Upper lobe of left lung (tissue), 4 donors: ENCODE data around the gene PTRH1.

Experiments used
- CTCF ChIP-seq, 6 experiments: fragments of 450-650 bp in 4 of 6; fragments of 200-600 bp in 2 of 6; sonication (generic) in 2 of 6; IDR thresholded peaks; one replicate each; pipeline ENCODE4 v1.5.1; 2016 to 2019; ENCODE audit warnings: antibody characterized with exemption in 6 of 6
- EP300 ChIP-seq, 4 donors: sonication (generic); formaldehyde crosslinking; IDR thresholded peaks; one replicate each; pipeline ENCODE4 v1.5.1; 2017; ENCODE audit warnings: antibody characterized with exemption in 4 of 4, control low read depth in 2 of 4
- POLR2A ChIP-seq, 4 donors: fragments of 450-650 bp; IDR thresholded peaks; one replicate each; pipeline ENCODE4 v1.5.1; 2016 to 2017; ENCODE audit warnings: antibody characterized with exemption in 4 of 4, mild to moderate bottlenecking in 2 of 4
- POLR2AphosphoS5 ChIP-seq, 2 donors: sonication (generic); formaldehyde crosslinking; IDR thresholded peaks; one replicate each; pipeline ENCODE4 v1.5.1; 2017; ENCODE audit warnings: antibody characterized with exemption in 2 of 2

GRCh38 chr9:127761491-127761956 is 46.1 kb upstream of the PTRH1 start:
- TF ChIP-seq POLR2A (IDR thresholded peaks at IDR 0.05) (no peak), POLR2AphosphoS5 (IDR thresholded peaks at IDR 0.05) (peak in 1 of 2 donors; percentile 22), CTCF (IDR thresholded peaks at IDR 0.05) (no peak), EP300 (IDR thresholded peaks at IDR 0.05) (no peak)
